Measurements from ENCODE around the gene BUB1B.

BUB1B gene

GRCh38 chr15:40226736-40227135 lies 65.9 kb downstream of the BUB1B start:
- H3K27ac ChIP-seq (ENCODE audit: poor library complexity, severe bottlenecking) = no peak overlapping the region
- no peak for ATAC-seq (ENCODE audit: low read depth)
- no peaks in the 10 kb centered on the region for H3K27me3 ChIP-seq (ENCODE audit: insufficient read depth, poor library complexity, severe bottlenecking)
- no peak for DNase-seq (ENCODE audit: low spot score)
- no peak for TF ChIP-seq CTCF (IDR thresholded peaks at IDR 0.05; ENCODE audit: poor library complexity, severe bottlenecking)
- no peak overlapping the region for H3K4me3 ChIP-seq (ENCODE audit: severe bottlenecking)
- no peaks in the 10 kb centered on the region for H3K9me3 ChIP-seq (ENCODE audit: severe bottlenecking)
- H3K36me3 ChIP-seq (ENCODE audit: low read depth) = peaks cover 71% of the 10 kb centered on the region
- no peaks in the 10 kb centered on the region for H3K4me1 ChIP-seq (ENCODE audit: insufficient read depth, poor library complexity, severe bottlenecking)

GRCh38 chr15:40229316-40229715 lies 68.4 kb downstream of the BUB1B start:
- peaks cover 48% of the 10 kb centered on the region for H3K36me3 ChIP-seq (ENCODE audit: low read depth)
- DNase-seq (ENCODE audit: low spot score) (no peak), ATAC-seq (ENCODE audit: low read depth) (no peak)
- no peak overlapping the region for H3K27ac ChIP-seq (ENCODE audit: poor library complexity, severe bottlenecking)
- no peak for TF ChIP-seq CTCF (IDR thresholded peaks at IDR 0.05; ENCODE audit: poor library complexity, severe bottlenecking)
- H3K4me1 ChIP-seq (ENCODE audit: insufficient read depth, poor library complexity, severe bottlenecking) = peaks cover 7% of the 10 kb centered on the region
- no peaks in the 10 kb centered on the region for H3K9me3 ChIP-seq (ENCODE audit: severe bottlenecking)
- no peak overlapping the region for H3K4me3 ChIP-seq (ENCODE audit: severe bottlenecking)
- no peaks in the 10 kb centered on the region for H3K27me3 ChIP-seq (ENCODE audit: insufficient read depth, poor library complexity, severe bottlenecking)

- Histone ChIP-seq H3K36me3 (ENCODE audit: low read depth) (peaks cover 44% of the 10 kb centered on the region), H3K4me1 (ENCODE audit: insufficient read depth, poor library complexity, severe bottlenecking) (peaks cover 14% of the 10 kb centered on the region), H3K4me3 (ENCODE audit: severe bottlenecking) (no peak overlapping the region), H3K9me3 (ENCODE audit: severe bottlenecking) (no peaks in the 10 kb centered on the region), H3K27me3 (ENCODE audit: insufficient read depth, poor library complexity, severe bottlenecking) (no peaks in the 10 kb centered on the region), H3K27ac (ENCODE audit: poor library complexity, severe bottlenecking) (no peak overlapping the region)
- DNase-seq (ENCODE audit: low spot score) = no peak
- no peak for TF ChIP-seq CTCF (IDR thresholded peaks at IDR 0.05; ENCODE audit: poor library complexity, severe bottlenecking)
- ATAC-seq (ENCODE audit: low read depth) = no peak
These were observed 69.1 kb downstream of the BUB1B start for GRCh38 chr15:40229956-40230355.

- no peak for TF ChIP-seq CTCF (IDR thresholded peaks at IDR 0.05; ENCODE audit: poor library complexity, severe bottlenecking)
- Histone ChIP-seq H3K4me1 (ENCODE audit: insufficient read depth, poor library complexity, severe bottlenecking) (peaks cover 19% of the 10 kb centered on the region), H3K27me3 (ENCODE audit: insufficient read depth, poor library complexity, severe bottlenecking) (no peaks in the 10 kb centered on the region), H3K9me3 (ENCODE audit: severe bottlenecking) (no peaks in the 10 kb centered on the region), H3K36me3 (ENCODE audit: low read depth) (peaks cover 24% of the 10 kb centered on the region), H3K4me3 (ENCODE audit: severe bottlenecking) (no peak overlapping the region), H3K27ac (ENCODE audit: poor library complexity, severe bottlenecking) (peak overlapping the region; percentile 3)
- ATAC-seq (ENCODE audit: low read depth) = peak; percentile 17; the same call in 2 of the 3 replicates
- no peak for DNase-seq (ENCODE audit: low spot score)
These were observed 71.8 kb downstream of the BUB1B start for GRCh38 chr15:40232625-40233070.

GRCh38 chr15:40233727-40234577 lies 73.1 kb downstream of the BUB1B start:
- peaks cover 23% of the 10 kb centered on the region for H3K4me1 ChIP-seq (ENCODE audit: insufficient read depth, poor library complexity, severe bottlenecking)

More at GRCh38 chr15:40233727-40234577, 73.1 kb downstream of the BUB1B start:
- no peaks in the 10 kb centered on the region for H3K9me3 ChIP-seq (ENCODE audit: severe bottlenecking)
- ATAC-seq (ENCODE audit: low read depth) = peak; percentile 63
- peak; percentile 81 for DNase-seq (ENCODE audit: low spot score)
- no peaks in the 10 kb centered on the region for H3K27me3 ChIP-seq (ENCODE audit: insufficient read depth, poor library complexity, severe bottlenecking)
- H3K4me3 ChIP-seq (ENCODE audit: severe bottlenecking) = no peak overlapping the region
- H3K27ac ChIP-seq (ENCODE audit: poor library complexity, severe bottlenecking) = peak overlapping the region; percentile 19
- peaks cover 14% of the 10 kb centered on the region for H3K36me3 ChIP-seq (ENCODE audit: low read depth)
- TF ChIP-seq CTCF (IDR thresholded peaks at IDR 0.05; ENCODE audit: poor library complexity, severe bottlenecking) = peak; percentile 36

Measured in RWPE2 (cell line).